C4-2B (cell line): ENCODE data around the gene CRADD.
"Not testable (repeated sequence)": the region's sequence is repeated elsewhere in the genome, so short reads cannot be mapped to it uniquely, and the experiment has no call there.

ENCODE experiments used
- H3K27ac ChIP-seq: fragments of 450-650 bp; 2 replicates; pipeline ENCODE4 v1.5.1; 2017
- ZFX ChIP-seq: fragments of 450-650 bp; IDR thresholded peaks from 2 replicates; pipeline ENCODE4 v1.6.1; 2017
- TF ChIP-seq, protein P1 (sequence below): fragments of 450-650 bp; conservative IDR thresholded peaks from 2 replicates; pipeline ENCODE4 v1.5.1; 2017; ENCODE audit warnings: mild to moderate bottlenecking

Gene CRADD

DNA sequence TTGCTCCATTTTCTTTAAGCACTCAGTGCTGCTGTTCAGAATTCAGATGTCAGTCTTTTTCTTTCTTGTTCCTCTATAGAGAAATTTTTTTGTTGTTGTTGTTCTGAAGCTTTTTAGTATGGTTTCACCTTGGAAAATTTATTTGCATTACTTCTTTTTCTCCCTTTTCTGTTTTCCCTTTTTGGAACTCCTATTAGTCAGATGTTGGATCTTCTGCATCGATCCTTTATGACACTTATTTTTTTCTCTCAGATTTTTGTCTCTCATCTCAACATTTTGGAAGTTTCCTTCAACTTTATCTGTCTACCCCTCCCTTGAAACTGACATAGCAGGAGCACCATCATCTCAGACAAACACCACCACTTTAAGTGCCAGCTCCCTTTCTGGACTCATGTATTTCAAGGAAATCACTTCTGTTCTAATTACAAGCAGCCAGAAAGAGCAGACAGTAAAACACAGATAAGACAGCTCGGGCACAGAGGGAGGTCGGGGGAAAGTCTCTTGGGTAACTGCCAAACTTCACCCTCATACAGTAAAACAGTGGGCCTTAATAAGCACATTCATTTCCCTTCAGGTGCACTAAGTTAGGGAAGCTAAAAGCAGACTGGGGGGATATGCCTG, 248.5 kb downstream of the CRADD start:
- TF ChIP-seq, protein P1, sequence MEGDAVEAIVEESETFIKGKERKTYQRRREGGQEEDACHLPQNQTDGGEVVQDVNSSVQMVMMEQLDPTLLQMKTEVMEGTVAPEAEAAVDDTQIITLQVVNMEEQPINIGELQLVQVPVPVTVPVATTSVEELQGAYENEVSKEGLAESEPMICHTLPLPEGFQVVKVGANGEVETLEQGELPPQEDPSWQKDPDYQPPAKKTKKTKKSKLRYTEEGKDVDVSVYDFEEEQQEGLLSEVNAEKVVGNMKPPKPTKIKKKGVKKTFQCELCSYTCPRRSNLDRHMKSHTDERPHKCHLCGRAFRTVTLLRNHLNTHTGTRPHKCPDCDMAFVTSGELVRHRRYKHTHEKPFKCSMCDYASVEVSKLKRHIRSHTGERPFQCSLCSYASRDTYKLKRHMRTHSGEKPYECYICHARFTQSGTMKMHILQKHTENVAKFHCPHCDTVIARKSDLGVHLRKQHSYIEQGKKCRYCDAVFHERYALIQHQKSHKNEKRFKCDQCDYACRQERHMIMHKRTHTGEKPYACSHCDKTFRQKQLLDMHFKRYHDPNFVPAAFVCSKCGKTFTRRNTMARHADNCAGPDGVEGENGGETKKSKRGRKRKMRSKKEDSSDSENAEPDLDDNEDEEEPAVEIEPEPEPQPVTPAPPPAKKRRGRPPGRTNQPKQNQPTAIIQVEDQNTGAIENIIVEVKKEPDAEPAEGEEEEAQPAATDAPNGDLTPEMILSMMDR = no peak
- TF ChIP-seq ZFX = no peak

DNA sequence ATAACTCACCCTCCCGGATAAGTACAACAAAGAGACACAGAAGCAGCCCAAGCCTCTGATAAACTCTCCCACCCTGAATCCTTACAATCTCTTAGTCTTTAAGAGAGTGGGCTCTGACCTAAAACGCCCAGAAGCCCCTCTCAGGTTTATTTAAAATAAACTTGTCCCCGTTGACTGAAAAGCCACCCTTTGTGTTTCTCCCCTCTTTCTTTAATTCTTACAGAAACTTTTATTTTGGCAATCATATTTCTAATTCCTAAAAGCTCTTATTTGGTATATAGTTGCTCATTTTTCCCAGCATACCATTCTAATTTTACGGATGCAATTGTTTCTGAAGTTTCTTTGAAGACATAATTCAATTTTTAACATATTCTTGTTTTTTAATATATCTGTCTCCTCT, 249.1 kb downstream of the CRADD start:
- TF ChIP-seq ZFX = no peak
- TF ChIP-seq, protein P1 = no peak
- no peak overlapping the region for H3K27ac ChIP-seq

More for the DNA sequence above, 248.5 kb downstream of the CRADD start:
- H3K27ac ChIP-seq = no peak overlapping the region

DNA sequence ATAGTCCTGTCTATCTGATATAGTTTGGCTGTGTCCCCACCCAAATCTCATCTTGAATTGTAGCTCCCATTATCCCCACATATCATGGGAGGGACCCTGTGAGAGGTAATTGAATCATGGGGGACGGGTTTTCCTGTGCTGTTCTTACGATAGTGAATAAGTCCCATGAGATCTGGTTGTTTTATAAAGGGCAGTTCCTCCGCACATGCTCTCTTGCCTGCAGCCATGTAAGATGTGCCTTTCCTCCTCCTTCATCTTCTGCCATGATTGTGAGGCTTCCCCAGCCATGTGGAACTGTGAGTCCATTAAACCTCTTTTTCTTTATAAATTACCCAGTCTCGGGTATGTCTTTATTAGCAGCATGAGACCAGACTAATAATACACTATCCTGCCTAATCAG, 251.9 kb downstream of the CRADD start:
- not testable (repeated sequence) for H3K27ac ChIP-seq

DNA sequence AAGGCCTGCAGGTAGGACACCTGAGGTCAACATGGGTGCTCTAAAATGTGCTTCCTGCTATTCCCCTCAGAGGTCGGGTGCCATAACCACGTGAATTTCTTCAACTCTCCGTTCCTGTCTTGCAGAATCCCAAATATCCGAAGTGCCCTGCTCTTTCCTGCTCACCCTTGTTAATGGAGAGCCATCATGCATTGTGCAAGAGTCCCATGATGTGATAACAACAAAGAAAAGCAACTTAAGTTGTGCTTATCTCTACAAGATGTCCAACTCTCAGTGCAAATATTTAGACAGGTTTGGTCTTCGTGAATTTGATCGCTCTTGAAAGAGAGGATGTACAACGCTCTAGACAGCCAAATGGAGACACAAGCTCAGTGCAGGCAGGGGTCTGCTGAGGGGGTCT, 260.6 kb downstream of the CRADD start:
- no peak overlapping the region for H3K27ac ChIP-seq
- no peak for TF ChIP-seq ZFX
- TF ChIP-seq, protein P1 = no peak

DNA sequence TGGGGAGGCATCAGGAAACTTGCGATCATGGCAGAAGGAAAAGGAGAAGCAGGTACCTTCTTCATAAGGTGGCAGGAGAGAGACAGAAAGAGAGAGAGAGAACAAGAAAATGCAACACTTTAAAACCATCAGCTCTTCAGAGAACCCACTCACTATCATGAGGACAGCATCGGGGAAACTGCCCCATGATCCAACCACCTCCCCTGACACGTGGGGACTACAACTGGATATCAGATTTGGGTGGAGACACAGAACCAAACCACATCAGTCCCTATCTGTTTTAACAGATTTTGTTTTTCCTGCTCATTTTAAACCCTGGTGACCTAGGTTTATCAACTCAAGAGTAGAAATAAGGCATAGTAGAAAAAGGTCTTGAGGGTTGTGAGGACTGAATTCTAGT, 261.1 kb downstream of the CRADD start:
- H3K27ac ChIP-seq = no peak overlapping the region

DNA sequence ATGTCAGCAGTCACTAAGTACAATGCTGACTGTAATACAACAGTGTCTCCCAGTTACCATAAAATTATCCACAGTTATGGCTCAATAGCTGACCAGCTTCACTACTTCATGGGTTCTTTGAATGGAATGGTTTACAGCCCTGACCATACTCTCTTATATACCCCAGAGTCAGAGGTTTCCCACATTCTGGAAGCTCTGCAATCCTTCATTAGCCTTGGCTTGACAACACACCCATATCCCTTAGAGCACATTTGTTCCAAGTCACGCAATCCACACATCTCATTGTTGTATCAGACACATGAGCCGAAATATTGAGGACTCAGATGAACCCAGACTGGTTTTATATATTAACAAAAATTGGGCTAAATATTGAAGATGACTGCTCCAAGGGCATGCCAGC, 261.8 kb downstream of the CRADD start:
- H3K27ac ChIP-seq = no peak overlapping the region
- TF ChIP-seq, protein P1 = no peak
- TF ChIP-seq ZFX = no peak

More for the DNA sequence above, 261.1 kb downstream of the CRADD start:
- TF ChIP-seq, protein P1 = no peak
- no peak for TF ChIP-seq ZFX

DNA sequence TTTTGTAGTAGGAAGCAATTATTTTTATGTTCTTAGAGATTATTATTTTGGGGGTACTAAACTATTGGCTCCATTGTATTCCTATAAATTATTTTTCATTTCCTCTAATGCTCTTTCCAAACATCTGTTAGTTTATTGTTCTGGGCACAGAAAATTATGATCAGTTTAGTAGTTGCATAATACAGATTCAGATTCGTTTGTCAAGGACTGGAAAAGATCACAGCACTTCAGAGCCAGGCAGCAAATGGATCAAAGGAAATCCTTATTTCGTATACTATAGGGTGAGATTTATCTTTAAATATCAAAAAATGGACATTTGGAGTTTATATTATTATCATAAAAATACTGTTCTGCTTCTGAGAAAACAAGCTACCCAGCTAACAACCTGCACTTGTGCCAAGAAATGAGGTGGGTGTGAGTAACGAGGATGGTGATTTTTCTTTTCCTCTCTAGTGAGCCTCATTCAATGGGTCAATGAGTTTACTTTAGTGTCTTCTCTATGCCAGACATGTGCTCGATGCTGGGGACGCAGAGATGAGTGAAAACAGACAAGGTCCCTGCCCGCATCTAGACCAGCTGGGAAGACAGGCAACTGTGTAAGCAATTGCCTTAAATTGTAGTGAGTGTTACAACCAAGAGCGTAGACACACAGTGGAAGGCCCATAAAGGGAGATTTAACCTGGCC, 262.6 kb downstream of the CRADD start:
- TF ChIP-seq, protein P1 = no peak
- TF ChIP-seq ZFX = no peak
- H3K27ac ChIP-seq = no peak overlapping the region

DNA sequence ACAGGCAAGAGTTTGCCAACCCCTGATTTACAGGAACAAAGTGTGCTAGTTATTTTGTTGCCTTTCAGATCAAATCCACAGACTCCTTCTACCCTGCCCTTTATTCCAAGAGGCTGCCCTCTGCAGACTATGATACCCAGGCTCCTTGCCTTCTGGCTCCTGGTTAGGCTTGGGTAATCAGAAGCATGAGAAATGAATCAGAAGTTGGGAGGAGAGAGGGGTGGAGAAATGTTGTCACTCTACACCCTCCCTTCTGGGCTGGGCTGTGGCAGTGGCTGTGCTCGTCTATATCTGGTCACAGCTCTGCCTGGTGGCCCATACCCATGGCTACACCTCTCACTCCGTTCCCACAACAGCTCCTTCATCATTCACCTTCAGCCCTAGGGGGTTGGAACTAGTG, 266.6 kb downstream of the CRADD start:
- H3K27ac ChIP-seq = peak overlapping the region; percentile 4; the same call in 1 of the 2 replicates
- TF ChIP-seq ZFX = no peak
- TF ChIP-seq, protein P1 = no peak
